NCI-H526 treated with DMSO at 0.1 percent for 48 hours (cell line): Measurements from ENCODE around the gene BTLA.
"Not testable (repeated sequence)": the region's sequence is repeated elsewhere in the genome, so short reads cannot be mapped to it uniquely, and the experiment has no call there.

Source experiments
- DNase-seq: peaks from one replicate; lab custom pipeline; 2025; lab: John Stamatoyannopoulos, UW

Gene BTLA

DNA sequence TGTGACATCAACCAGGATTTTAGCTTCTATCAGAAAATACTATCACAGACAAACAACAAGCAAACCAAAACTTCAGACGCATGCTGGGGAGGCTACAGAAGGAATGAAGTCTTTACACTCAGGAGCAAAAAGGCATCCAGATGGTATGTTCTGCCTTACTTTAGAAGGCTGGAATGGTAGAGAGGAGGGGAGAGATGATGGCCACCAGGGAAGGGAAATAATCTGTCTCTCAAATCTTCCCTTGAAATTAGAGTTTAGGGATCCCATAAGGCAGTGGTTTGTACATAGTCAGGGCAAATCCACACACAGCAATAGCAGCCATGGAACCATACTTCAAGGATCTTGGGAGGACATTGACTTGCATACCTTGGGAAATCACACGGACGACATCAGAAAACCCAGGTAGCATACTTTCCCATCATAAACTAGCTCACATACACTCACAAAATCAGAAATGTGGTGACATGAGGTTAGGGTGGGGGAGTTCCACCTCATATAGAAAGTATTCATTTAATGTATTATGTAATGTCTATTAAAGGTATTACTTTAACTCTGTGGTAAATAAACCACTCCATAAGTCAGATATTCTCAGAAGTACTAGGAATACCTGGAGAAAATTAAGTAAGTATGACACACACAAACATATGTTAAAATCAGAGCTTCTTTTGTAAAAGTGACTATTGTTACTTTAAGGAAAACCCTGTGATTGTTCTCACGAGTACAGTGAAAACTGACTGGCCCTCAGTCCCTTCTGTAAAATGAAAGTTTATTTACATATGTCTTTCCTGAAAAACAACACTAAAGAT, 9.4 kb downstream of the BTLA start:
- DNase-seq = no peak

DNA sequence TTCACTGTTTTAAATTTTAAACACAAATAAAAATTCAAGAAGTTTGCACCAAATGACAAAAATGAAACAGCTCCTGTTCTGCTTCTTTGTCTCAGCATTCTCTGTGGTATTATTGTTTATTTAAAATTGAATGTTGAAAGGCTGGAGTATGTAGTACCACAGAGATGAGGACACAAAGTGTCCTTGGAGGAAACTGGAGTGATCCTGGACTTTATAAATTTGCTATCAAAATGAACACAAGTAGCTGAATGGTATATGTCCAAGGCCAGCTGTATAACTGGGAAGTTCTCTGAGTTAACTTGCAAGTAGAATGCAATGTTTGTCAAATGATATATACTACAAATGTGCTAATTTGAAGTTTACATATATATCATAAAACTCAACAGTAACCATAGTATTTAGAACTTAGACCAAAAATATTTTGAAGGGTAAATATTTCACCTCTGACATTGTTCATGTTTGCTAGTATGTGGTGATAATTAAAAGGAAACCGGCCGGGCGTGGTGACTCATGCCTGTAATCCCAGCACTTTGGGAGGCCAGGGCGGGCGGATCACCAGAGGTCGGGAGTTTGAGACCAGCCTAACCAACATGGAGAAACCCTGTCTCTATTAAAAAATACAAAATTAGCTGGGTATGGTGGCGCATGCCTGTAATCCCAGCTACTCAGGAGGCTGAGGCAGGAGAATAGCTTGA, 12.3 kb downstream of the BTLA start:
- no peak for DNase-seq

DNA sequence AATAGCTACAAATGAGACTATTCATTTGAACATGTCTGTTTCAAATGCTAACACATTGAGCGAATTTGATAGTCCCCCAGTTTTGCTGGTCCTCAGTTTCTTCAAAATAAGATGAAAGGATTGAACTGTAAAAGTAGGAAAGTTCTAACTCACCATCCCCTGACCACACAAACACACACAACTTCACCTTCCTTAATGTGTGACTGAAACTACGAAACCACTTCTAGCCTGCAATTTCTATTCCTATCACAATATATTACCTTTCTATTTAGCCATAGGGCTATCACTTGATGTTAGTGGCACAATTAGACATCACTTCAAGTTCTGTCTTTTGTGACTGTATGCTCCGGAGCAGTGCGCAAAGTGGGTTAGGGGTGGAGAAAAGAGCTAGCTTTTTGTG, 14.9 kb downstream of the BTLA start:
- DNase-seq = no peak

DNA sequence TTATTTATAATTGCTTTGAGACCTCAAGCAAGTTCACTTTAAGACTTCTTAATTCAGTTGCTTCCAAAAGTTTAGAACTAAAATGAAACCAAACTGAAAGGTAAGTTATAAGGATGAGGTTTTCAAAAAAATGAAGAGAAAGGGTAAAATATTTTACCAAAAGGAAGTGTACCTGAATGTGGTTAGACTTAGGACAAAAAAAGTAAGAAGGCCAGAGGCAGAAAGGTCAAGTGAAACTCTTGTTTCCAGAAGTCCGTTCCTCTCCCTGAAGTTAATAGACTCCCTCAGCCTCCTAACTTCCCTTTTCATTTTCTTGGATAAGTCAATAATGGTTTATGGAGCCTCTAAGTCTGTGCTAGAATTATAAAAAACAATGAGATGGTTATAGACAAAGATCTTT, 16.6 kb downstream of the BTLA start:
- no peak for DNase-seq

DNA sequence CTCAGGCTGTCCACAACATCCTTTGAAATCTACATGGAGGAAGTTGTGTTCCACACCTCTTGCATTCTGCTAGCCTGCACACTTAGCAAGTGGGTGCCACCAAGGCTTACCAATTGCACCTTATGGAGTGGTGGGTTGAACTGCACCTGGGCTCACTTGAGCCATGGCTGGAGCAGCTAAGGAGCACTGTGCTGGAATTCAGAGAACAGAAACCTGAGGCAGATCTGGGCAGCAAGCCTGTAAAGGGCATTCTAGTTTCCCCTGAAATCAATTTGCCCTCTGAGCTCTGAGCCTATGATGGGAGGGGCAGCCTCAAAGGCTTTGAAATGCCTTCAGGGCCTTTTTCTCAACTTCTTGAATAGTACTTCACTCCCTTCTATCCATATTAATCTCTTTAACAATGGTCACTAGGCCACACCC, 18.0 kb downstream of the BTLA start:
- no peak for DNase-seq

DNA sequence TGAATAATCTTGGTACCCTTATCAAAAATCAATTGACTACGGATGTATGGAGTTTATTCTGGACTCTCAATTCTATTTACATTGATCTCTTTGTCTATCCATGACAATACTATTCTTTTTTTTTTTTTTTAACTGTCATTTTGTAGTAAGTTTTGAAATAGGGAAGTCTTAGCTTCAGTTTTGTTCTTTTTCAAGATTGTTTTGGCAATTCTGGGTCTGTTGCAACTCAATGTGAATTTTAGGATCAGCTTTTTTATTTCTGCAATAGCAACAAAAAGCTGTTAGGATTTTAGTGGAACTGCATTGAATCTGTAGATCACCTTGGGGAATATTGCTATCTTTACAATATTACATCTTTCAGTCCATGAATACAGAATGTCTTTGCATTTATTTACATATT, 21.4 kb downstream of the BTLA start:
- no peak for DNase-seq

DNA sequence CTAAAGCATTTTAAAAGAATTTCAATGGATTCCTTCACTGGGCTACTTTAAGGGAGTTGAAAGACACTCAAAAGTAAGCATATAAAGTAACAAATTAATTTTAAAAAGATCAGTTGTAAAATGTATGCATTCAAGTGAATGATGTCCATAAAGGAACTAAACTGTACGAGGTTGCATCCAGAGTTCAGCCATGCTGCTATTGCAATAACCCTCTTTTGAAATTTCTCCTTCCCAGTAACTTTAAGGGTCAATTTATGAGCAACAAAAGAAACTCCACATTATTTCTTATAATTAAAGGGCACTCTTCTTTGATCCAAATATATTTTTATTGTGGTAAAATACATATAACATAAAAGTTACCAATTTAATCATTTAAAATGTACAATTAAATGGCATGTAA, 22.9 kb downstream of the BTLA start:
- DNase-seq = no peak

DNA sequence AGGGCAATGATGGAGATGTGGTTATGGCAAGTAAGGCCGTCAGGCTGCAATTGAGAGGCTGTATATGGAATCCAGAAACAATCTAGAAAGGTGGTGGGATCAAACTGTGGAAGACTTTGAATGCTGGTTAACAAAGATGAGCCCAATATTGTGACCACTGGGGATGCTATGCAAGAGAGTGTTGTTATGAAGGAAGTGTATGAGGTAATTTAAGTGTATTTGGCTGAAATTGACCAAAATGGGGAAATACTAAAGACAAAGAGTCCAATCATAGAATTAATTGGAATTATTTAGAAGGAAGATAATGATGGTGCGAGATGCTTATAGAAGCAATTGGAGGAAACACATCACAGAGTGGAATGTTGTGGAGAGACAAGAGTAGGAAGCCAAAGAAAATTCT, 24.5 kb downstream of the BTLA start:
- no peak for DNase-seq

DNA sequence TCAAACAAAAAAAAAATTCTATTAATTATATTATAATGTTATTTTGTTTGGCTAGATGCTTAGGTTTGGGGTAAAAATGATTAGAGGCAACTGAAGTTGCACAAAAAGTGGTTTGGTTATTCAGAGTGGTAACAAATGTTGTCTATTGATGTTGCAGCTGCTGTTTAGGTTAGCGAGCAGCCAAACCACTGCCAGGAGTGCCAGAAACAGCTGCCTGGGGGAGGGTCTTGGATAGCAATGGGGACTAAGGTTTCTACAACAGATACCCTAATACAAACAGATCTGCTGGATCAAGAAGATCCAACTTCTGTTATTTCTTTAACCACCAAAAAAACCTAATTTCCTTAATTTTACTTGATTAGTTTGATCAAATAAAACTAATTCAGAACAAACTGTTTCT, 26.6 kb downstream of the BTLA start:
- no peak for DNase-seq

DNA sequence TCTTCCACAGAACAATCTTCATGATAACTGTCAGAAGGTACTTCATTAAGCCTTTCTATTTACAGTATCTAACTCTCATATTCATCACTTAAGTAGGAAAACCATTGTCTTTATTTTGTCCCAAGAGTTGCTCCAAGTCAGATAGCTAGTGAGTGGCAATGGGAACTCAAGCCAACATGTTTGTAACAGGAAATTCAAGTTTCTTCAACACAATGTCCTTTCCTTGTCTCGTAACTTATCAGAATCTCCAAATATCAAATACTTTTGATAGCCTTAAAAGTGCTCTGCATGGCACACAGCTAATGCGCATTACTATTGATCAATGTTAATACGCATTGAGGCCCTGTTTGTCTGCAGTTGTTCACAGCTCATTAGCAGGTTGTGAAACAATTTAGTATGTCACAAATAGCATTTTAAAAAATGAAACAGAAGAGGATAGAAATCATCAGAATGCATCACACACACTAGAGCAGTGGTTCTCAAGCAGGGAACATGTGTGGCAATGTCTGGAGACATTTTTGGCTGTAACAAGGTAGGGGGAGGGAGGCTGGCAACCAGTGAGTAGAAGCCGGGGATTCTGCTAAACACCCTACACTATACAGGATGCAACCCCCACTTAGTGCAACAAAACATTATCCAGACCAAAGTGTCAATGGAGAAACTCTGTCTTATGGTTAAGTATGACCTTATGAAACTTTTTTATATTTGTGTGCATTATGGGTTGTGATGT, 27.5 kb downstream of the BTLA start:
- DNase-seq = no peak

DNA sequence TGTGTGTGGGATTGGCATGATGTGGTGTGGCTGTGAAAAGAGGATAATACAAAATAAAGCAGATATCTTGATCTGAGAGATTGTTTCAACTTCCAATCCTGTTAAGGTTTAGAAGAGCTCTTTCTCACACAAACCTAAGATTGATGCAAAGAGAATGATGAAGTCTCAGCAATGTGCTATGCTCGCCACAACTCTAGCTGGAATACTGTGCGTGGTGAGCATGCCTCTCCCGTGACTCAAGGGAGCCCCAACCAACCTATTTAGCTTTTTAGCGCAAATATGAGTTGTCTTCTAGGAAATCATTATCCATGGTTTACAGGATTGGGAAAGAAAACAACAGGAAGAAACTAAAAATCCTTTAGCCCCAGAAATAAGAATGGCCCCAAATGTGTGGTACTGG, 28.5 kb downstream of the BTLA start:
- DNase-seq = no peak

DNA sequence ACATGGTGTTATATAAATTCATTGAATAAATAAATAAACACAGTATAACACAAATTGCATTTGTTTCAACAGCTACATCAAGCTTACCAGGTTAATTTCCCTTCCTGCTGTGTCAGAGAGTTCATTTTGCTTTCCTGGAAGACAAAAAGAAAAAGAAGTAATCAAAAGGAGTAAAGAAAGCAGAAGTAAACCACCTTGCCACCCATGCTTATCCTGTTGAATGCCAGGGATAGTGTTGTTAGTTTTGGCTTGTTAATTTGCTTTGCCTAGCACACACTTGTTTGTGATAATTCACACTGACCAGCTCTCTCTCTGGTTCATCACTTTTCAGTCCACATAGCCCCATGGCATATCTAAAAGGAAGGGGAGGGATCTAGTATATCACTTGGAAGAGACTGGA, 29.6 kb downstream of the BTLA start:
- DNase-seq = no peak

DNA sequence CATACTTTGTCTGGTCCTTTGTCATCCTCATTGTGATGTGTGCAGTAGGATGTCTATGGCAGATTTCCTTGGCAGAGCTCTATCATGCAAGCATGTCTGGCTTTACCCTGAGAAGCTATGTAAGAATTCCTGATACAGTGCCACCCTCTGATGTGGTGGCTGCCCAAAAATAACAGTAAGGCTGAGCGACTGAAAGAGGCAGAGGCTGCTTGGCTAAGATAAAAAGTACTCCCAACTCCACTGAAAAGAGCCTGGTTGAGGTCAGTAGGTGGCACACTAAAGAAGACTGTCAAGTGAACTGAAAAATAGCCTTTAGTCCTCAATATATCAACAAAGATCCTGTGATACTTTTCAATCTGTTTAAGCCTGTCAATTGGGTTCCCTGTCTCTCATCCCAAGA, 31.7 kb downstream of the BTLA start:
- DNase-seq = no peak

DNA sequence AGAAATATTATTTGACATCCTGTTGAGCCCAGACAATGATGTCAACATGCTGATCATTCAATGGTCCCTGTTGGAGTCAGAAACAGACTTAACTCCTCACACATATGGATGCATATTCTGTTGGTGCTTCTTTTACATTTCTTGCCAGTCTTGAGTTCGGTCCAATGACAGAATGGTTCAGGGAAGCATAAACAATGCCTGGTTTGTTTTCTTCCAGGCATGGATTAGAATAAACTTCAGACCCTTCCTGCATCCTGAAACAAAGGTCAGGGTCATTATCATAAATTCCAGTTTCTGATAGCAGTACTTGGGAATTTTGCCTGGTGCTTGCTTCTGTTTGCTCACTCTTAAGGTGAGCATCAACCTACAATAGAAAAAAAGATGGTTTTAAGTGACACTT, 33.3 kb downstream of the BTLA start:
- DNase-seq = no peak

DNA sequence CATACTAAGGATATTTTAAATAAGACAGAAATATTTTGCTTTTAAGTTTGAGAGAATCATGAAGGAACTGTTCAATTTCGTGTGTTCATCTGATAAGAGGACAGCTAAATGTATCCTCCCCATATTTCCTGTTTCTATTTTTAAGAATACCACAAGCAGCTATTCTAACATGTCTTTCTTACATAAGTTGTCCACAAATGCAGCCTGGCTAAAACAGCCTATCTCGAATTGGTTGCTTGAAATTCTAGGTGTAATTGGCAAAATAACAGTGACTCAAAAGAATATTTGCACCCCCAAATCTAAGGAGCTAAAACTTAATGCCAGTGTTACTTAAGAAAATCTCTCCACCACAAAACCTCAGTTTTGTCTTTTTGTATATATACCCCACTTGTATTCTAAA, 35.0 kb downstream of the BTLA start:
- DNase-seq = no peak

DNA sequence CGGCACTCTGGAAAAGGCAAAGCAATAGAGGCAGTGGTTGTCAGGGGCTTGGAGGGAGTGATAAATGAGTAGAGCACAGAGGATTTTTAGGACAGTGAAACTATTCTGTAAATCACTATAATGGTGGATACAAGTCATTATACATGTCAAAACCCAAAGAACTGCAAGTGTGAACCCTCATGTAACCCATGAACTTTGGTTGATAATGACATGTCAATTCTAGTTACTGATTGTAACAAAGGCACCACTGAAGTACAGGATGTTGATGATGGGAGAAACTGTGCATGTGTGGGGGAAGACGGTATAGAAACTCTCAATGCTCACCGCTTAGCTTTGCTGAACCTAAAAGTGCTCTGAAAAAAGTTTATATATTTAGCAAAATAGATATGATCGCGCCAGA, 36.0 kb downstream of the BTLA start:
- DNase-seq = no peak

DNA sequence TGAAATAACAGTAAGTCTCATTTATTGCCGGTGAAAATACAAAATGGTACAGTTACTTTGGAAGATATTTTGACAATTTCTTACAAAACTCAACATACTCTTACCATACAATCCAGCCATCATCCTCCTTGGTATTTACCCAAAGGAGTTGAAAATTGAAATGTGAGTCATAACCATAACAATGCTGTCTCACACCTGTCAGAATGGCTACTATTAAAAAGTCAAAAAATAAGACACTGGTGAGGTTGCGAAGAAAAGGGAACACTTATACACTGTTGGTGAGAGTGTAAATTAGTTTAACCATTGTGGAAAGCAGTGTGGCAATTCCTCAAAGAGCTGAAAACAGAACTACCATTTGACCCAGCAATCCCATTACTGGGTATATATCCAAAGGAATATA, 37.5 kb downstream of the BTLA start:
- DNase-seq = not testable (repeated sequence)

DNA sequence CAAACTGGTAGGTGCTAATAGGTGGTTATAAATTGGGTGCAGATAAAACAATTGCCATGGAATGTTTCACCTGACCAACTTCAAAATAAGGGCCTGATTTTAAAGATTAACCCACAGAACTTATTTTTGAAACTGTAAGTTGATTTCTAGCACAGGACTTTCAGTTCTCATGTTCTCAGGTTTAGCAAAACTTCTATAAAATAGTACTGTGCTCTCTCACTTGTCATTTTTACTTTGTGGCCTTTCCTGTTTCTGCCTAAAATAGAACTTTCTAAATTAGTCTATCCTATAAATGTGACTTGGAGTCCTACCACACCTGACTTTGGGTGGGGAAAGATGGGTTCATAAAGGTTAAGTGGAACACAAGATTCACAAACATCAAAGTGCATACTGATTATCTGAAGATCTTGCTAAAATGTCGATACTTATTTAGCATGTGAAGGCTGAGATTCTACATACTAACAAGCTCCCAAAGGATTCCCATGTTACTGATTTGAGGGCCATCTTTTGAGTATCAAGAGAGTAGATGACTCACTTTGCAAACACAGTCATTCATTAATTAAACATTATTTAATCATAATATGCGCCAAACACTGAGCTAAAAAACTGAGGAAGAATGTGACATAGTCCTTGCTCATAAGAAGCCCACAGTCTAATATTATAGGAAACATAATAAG, 38.6 kb downstream of the BTLA start:
- DNase-seq = no peak

DNA sequence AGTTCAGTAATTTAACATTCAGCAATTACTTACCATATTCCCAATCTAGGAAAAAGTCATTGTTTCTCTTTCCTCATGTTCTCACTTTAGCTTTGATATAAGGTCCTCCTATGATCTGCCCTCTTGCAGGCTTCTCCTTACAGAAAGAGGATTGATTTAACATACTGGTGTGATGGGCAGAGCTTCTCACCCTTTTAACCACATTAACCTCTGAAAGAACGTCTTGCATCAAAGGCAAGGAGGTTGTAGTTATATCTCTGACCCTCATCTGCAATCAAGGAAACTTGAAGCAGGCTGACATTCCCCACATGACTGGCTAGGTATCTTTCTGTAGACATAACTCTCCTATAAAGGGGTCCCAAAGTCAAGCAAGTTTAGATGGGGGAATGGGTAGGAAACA, 39.5 kb downstream of the BTLA start:
- no peak for DNase-seq

DNA sequence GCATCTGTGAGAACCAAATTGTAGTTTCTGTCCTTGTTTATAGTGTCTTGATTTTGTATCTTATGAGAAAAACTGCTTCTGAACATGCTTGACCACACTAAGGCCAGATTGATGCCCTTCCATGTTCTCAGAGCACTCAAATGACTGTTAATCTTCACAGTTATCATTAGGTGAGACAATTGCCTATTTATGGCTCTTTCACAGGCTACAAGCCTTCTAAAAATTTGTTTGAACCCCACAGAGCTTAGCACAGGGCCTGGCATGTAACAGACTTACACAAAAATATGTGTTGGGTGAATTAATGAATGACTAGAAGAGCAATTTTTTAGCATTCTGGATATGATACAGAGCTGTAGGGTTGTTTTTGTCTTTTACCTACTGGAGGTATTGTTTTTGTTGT, 43.1 kb downstream of the BTLA start:
- DNase-seq = no peak

DNA sequence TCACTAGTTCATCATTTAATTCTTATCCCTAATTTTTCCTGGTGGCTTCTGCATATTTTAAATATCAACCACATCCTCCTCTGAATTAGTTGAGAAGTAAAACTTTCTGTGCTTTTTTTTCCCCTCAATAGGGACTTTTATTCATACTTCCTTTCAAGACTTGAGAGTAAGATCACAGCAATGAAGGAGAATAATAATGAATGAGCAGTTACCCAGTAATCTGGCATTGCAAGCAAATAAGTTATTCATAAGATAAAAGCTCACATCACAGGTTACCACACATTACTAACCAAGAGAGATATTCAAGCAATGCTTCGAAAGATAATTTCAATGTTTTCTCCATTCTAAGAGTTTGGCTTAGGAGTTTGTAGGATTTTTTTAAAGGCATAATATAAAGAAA, 50.3 kb downstream of the BTLA start:
- DNase-seq = no peak

DNA sequence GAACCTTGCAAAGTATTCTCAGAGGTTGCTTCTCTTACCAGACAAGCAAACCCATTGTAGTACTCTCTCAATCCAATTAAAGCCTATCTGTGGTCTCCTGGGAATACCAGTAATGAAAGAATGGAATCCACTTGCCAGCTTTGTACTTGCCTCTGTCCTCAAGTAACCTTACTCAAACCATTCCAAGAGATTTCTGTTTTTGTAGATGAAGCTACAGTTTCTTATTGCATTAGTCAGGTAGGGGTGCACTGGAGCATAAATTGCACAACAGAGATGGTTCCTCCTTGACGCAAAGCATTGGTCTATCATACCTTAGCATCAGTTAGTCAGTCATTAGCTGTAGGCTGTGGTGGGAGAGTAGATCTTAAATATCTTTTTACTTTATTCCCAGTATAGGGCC, 52.9 kb downstream of the BTLA start:
- DNase-seq = no peak

DNA sequence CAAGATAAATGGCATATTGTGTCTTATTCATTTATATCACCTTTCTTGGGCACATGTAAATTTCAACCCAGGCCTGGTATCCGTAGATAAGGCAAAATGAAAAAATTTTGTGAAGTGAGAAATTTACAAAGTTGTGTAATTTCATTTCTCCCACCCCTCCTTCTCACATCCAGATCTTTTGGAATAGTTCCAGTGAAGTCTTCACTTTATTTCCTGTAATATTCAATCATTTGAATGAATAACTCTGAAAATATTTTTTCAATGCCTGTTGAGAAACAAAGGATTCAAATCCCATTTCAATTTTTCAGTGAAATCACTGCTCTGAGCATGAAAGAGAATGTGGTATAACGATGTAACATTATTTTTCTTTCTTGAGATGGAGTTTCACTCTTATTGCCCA, 53.4 kb downstream of the BTLA start:
- no peak for DNase-seq
